ENCODE data around the gene IGF1R. TPM values are rescaled to one million over a fixed set of nuclear protein-coding genes. Genes with fewer than 3 reads are reported as not detected.

The IGF1R gene
- total and polyA plus RNA-seq, 7 donors = 1.2 to 130 (median 39.6) TPM

DNA sequence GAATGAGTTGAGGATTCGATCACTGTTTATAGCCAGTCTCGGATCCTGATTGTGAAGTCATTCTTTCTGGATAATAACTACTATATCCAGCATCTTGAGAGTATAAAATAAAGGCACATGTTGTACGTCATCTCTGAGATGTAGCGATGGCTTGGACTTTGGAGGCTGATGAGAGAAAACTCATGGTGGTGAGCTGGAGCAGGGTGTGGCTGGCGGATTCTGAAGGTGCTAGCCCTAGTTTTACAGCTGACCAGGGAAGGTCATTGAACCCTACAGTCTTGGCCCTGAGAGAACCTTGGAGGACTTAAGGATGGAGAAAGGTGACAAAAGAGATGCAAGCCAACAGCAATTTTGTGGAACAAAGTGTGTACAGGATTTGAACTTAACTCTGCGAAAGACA, 153.8 kb downstream of the IGF1R start:
- Histone ChIP-seq H3K4me1 (peaks cover 0 to 69% (median 64%) of the 10 kb centered on the region in 4 donors), H3K9me3 (no peaks in the 10 kb centered on the region), H3K27ac (no peak overlapping the region), H3K27me3 (no peaks in the 10 kb centered on the region), H3K36me3 (no peaks in the 10 kb centered on the region), H3K4me3 (no peak overlapping the region)
- intact Hi-C loops (cut with DNase I) = no loop called here
- no peak for TF ChIP-seq EP300 (IDR thresholded peaks at IDR 0.05)
- TF ChIP-seq POLR2AphosphoS5 (IDR thresholded peaks at IDR 0.05) = no peak
- no peak for TF ChIP-seq POLR2A (IDR thresholded peaks at IDR 0.05)
- TF ChIP-seq, protein P1, sequence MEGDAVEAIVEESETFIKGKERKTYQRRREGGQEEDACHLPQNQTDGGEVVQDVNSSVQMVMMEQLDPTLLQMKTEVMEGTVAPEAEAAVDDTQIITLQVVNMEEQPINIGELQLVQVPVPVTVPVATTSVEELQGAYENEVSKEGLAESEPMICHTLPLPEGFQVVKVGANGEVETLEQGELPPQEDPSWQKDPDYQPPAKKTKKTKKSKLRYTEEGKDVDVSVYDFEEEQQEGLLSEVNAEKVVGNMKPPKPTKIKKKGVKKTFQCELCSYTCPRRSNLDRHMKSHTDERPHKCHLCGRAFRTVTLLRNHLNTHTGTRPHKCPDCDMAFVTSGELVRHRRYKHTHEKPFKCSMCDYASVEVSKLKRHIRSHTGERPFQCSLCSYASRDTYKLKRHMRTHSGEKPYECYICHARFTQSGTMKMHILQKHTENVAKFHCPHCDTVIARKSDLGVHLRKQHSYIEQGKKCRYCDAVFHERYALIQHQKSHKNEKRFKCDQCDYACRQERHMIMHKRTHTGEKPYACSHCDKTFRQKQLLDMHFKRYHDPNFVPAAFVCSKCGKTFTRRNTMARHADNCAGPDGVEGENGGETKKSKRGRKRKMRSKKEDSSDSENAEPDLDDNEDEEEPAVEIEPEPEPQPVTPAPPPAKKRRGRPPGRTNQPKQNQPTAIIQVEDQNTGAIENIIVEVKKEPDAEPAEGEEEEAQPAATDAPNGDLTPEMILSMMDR (IDR thresholded peaks at IDR 0.05) = no peak
- DNase-seq = no peak
- 64 to 88% methylated on average over 6 of the region's 6 CpGs for WGBS, 2 donors

DNA sequence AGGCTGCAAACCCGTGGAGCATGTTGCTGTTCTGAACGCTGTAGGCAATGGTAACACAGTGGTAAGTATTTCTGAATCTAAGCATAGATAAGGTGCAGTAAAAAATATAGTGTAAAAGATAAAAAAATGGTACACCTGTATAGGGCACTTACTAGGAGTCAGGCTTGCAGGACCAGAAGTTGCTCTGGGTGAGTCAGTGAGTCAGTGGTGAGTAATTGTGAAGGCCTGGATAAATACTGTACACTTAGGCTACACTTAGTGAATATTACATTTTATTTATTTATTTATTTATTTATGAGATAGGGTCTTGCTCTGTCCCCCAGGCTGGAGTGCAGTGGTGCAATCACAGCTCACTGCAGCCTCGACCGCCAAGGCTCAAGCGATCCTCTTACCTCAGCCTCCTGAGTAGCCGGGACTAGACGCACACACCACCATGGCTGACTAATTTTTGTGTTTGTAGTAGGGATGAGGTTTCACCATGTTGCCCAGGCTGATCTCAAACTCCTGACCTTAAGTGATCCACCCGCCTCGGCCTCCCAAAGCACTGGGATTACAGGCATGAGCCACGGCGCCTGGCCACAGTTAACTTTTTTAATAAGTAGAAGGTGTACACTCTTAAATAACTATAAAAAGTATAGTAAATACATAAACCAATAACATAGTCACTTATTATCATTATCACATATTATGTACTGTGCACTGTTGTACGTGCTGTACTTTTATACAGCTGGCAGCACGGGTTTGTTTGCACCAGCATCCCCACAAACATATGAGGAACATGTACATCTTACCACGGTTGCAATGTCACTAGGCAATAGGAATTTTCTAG, 155.1 kb downstream of the IGF1R start:
- WGBS, 2 donors = 87 to 93% methylated on average over 14 of the region's 14 CpGs
- intact Hi-C loops (cut with DNase I) = no loop called here
- Histone ChIP-seq H3K4me1 (peaks cover 0 to 68% (median 64%) of the 10 kb centered on the region in 4 donors), H3K4me3 (no peak overlapping the region), H3K27ac (no peak overlapping the region), H3K27me3 (no peaks in the 10 kb centered on the region), H3K36me3 (no peaks in the 10 kb centered on the region), H3K9me3 (no peaks in the 10 kb centered on the region)
- no peak for DNase-seq
- TF ChIP-seq POLR2A (IDR thresholded peaks at IDR 0.05) = no peak
- TF ChIP-seq, protein P1 (IDR thresholded peaks at IDR 0.05) = no peak
- TF ChIP-seq EP300 (IDR thresholded peaks at IDR 0.05) = no peak
- no peak for TF ChIP-seq POLR2AphosphoS5 (IDR thresholded peaks at IDR 0.05)

DNA sequence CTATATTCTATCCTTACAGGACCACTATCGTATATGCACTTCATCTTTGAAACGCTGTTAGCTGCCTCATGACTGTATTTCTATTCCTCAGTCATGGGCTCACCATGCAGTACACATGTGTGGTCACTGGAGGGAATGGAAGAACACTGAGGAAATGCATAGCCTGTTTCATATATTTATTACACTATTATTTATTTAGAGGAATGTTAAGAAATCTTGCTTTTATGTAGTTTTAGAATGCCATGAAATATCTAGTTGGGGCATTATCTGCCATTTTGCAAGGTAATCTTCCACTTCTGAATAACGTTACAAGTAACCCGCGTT, 155.7 kb downstream of the IGF1R start:
- Histone ChIP-seq H3K4me3 (no peak overlapping the region), H3K36me3 (no peaks in the 10 kb centered on the region), H3K27me3 (no peaks in the 10 kb centered on the region), H3K27ac (no peak overlapping the region), H3K4me1 (peaks cover 0 to 68% (median 64%) of the 10 kb centered on the region in 4 donors), H3K9me3 (no peaks in the 10 kb centered on the region)
- no peak for DNase-seq
- TF ChIP-seq EP300 (IDR thresholded peaks at IDR 0.05) = no peak
- TF ChIP-seq, protein P1 (IDR thresholded peaks at IDR 0.05) = peak in 1 of 4 experiments; percentile 8
- intact Hi-C loops (cut with DNase I) = no loop called here
- 94 to 97% methylated on average over 5 of the region's 5 CpGs for WGBS, 2 donors

- peak overlapping the region in 2 of 4 donors; percentile 7 to 24 for H3K27ac ChIP-seq
- 34 to 71% methylated on average over 12 of the region's 12 CpGs for WGBS, 2 donors
- no peaks in the 10 kb centered on the region for H3K27me3 ChIP-seq
- H3K9me3 ChIP-seq = no peaks in the 10 kb centered on the region
- peaks cover 0 to 63% (median 57%) of the 10 kb centered on the region in 4 donors for H3K4me1 ChIP-seq
- no peak for DNase-seq
- intact Hi-C loops (cut with DNase I) = loop anchor here (5.0 kb wide), 1 partner anchor 42 kb away; no protein-coding TSS in a partner anchor
- H3K4me3 ChIP-seq = no peak overlapping the region
- no peaks in the 10 kb centered on the region for H3K36me3 ChIP-seq
- TF ChIP-seq, protein P1 (IDR thresholded peaks at IDR 0.05) = peak in 1 of 4 experiments; percentile 21
- TF ChIP-seq POLR2A (IDR thresholded peaks at IDR 0.05) (no peak), POLR2AphosphoS5 (IDR thresholded peaks at IDR 0.05) (no peak)
Measured at GRCh38 chr15:98805434-98806274, 157.3 kb downstream of the IGF1R start.
